Measurements from ENCODE around the gene BBS9.
A peak's percentile ranks its signal among the peaks of the same experiment; 100 is the strongest.

The BBS9 gene

GRCh38 chr7:33559324-33559710 lies 430.0 kb downstream of the BBS9 start:
- DNase-seq = no peak

DNA sequence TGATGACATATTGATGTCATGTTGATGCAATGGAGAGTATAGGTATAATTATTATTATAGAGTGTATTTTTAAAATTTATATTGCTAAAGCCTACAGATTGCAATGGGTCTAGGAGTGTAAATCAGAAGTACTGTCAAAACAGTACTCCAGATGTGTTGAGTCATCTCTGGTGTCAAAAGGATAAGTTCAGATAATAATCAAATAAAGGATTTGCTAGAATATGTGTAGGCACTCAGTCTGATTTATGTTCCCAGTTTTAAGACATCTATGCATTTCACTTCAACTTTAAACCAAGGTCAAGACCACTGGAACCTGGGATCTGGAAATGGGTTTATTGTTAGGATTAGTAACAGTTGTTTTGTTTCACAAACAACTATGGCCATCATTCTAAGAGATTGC lies 433.6 kb downstream of the BBS9 start:
- DNase-seq = no peak

GRCh38 chr7:33563651-33564050 lies 434.3 kb downstream of the BBS9 start:
- no peak for DNase-seq

DNA sequence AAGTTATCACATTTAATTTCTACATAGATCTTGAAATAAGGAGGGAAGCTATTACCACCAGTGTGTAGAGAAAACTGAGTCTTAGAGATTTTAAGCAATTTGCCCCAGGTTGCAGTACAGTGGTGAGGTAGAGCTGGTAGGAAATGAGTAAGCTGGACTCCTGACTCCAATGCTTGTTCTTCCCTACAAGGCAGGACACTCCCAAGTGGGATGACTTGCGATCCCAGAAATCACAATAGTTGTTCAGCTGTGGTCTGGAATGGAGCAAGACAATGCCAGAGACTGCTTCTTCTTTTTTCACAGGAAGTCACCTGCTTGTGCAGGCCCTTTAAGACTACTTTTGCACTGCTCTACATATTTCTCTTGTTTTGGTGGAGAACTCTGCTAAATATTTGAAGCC lies 448.8 kb downstream of the BBS9 start:
- no peak for DNase-seq

GRCh38 chr7:33578881-33579672 lies 449.7 kb downstream of the BBS9 start:
- DNase-seq = no peak

DNA sequence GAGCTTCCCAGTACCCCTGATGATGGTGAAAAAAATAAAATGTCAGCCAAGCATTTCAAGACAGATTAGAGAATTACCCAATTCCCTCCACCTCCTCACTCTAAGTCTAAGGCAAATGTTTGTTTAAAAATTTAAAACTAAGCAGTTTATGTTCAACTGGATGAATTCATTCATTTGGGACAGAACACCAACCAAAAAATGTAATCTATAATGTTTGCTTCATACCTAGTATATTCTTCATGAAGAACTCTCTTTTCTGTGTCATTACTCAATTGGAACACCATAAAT lies 450.3 kb downstream of the BBS9 start:
- no peak for DNase-seq

GRCh38 chr7:33581236-33581635 lies 451.9 kb downstream of the BBS9 start:
- no peak for DNase-seq

GRCh38 chr7:33582104-33582503 lies 452.7 kb downstream of the BBS9 start:
- no peak for DNase-seq

GRCh38 chr7:33582533-33582932 lies 453.2 kb downstream of the BBS9 start:
- no peak for DNase-seq

DNA sequence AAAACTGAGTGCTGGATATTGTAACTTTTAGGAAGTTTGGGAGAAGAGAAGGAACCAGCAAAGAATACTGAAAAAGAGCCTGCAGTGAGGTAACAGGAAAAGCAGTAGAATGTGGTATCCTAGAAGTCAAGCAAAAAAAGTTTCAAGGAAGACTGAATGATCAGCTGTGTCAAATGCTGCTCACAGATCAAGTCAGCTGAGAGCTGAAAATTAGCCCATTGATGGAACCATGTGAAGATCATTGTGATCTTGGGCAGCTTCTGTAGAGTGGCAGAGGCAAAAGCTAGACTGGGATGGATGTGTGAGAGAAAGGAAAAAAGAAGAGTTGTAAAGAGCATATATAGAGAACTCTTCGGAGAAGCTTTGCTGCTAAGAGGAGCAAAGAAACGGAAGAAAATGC lies 460.5 kb downstream of the BBS9 start:
- DNase-seq = no peak

- DNase-seq = no peak
These were observed 461.6 kb downstream of the BBS9 start for GRCh38 chr7:33590916-33591315.

- no peak for DNase-seq
These were observed 462.1 kb downstream of the BBS9 start for GRCh38 chr7:33591490-33591889.

- DNase-seq = no peak
These were observed 463.4 kb downstream of the BBS9 start for GRCh38 chr7:33592718-33593117.

- peak in 1 of 2 experiments; percentile 28 for DNase-seq
These were observed 464.2 kb downstream of the BBS9 start for GRCh38 chr7:33593611-33594010.

DNA sequence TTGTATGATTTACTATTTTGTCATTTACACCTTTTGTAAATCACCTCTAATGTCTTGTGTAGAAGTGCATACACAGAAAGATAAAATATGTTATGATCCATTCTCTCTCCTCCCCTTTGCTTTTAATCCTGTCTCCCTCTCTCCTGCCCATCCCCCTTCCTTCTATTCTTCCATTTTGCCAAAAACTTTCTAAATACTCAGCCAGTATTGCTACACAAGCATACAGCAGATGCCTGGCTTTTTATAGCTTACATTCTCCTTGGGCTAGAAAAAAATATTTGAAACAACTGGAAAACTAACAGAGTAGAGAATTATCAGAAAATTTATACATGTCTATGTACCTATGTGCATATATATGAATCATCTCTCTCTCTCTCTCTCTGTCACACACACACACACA lies 467.3 kb downstream of the BBS9 start:
- DNase-seq = no peak

DNA sequence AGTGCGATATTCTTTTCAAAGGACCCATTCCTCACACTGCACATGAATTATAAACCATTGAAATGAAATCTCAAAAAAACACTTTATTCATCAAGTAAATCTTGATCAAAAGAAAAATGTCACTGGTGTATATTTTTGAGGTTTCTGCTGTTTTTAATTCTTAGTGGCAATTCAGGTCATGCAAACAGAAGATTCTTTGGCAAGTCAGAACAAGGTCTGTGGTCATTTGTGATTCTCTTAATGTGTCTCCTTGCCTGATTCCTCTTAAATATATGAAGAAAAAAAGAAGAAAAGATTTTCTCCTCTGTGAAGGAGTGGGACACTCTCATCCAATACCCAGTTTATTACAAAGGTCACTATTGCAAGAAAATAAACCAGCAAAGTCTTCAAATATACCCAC lies 467.8 kb downstream of the BBS9 start:
- no peak for DNase-seq

DNA sequence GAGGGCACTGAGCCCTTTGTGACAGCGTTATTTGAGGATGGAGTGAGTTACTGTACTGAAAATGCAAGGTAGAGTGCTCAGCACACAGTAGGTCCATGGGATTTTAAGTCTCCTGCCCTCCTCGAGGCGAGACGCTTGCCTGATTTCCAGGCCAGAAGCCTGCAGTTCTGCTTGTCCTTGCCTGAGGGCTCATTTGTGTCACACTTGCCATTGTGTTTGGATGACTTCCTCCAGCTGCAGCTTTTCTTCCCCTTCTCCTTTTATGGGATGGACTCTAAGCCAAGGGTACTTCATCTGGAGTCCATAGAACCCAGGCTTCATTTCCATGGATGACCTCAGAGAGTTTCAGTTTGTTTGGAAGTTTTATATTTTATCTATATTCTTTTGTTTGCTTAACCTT lies 471.7 kb downstream of the BBS9 start:
- no peak for DNase-seq

- no peak for DNase-seq
These were observed 472.5 kb downstream of the BBS9 start for GRCh38 chr7:33601884-33602283.

DNA sequence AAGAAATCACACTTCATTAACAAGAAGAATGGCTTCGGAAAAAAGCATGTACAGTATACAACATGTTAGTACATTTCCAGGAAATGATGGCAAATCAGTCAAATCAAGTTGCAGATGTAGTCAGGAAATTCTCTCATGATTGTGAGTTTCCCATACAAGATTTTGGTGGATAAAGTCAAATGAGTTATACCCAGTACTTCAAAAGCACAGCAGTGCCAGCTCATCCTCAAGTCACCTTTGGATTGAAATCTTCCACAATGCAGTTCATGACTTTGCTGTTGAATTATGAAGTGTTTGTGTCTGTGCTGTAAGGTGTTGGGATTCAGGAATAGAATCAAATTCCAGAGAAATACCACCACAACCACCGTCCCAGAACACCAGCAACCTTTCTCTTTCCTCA lies 474.7 kb downstream of the BBS9 start:
- no peak for DNase-seq

DNA sequence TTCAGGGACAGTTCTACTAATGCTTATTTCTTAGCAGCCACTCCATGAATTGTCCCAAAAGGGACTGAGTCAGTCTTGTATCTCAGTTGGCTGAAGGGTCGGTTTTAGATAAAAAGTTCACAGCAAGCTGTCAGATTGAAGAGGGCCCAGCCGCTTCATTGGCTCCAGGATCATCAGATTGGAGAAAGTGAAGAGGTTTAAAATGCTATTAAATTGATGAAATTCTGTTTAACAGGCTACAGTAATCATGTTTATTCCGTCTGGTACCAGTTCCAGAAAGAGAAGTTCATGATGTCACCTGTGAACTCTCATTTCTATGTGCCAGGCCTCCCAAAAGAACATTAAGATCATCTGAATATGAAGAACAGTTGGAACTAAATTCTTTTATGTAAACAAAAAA lies 481.6 kb downstream of the BBS9 start:
- DNase-seq = no peak

- DNase-seq = no peak
These were observed 483.1 kb downstream of the BBS9 start for GRCh38 chr7:33612442-33612841.

- no peak for DNase-seq
These were observed 485.2 kb downstream of the BBS9 start for GRCh38 chr7:33614357-33615117.

- no peak for DNase-seq
These were observed 487.4 kb downstream of the BBS9 start for GRCh38 chr7:33616752-33617151.

DNA sequence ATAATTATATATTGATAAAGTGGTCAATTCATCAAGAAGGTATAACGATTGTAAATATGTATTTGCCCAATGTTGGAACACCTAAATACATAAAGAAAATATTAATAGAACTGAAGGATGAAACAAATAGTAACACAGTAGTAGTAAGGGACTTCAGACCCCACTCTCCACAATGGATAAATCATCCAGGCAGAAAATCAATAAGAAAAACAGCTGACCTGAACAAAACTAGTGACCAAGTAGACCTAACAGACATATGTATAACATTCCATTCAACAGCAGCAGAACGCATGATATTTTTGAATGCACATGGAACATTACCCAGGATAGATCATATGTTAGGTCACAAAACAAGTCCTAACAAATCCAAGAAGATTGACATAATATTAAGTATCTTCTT lies 489.9 kb downstream of the BBS9 start:
- no peak for DNase-seq

- DNase-seq = no peak
These were observed 493.9 kb downstream of the BBS9 start for GRCh38 chr7:33623267-33623666.

Measured in NCI-H524 (cell line).